ENCODE measurements around the gene C19orf47. TPM values are rescaled to one million over a fixed set of nuclear protein-coding genes. Genes with fewer than 3 reads are reported as not detected.

Gene C19orf47
- total RNA-seq, 1 experiment from 2014 or later = 4.9 TPM

DNA sequence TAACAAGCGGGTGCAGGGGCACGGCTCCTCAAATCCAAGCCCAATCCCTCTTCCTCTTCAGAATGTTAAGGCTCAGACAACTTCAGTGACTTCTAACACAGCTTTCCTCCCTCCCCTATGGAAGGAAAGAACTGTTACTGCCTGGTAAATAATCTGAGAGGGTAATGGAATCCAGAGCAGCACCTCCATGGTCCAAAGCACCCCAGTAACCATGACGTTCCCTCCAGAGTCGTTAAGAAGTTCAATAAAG is 64.0 kb downstream of the C19orf47 start:
- no peak for DNase-seq (ENCODE audit: extremely low read depth, low read depth)

DNA sequence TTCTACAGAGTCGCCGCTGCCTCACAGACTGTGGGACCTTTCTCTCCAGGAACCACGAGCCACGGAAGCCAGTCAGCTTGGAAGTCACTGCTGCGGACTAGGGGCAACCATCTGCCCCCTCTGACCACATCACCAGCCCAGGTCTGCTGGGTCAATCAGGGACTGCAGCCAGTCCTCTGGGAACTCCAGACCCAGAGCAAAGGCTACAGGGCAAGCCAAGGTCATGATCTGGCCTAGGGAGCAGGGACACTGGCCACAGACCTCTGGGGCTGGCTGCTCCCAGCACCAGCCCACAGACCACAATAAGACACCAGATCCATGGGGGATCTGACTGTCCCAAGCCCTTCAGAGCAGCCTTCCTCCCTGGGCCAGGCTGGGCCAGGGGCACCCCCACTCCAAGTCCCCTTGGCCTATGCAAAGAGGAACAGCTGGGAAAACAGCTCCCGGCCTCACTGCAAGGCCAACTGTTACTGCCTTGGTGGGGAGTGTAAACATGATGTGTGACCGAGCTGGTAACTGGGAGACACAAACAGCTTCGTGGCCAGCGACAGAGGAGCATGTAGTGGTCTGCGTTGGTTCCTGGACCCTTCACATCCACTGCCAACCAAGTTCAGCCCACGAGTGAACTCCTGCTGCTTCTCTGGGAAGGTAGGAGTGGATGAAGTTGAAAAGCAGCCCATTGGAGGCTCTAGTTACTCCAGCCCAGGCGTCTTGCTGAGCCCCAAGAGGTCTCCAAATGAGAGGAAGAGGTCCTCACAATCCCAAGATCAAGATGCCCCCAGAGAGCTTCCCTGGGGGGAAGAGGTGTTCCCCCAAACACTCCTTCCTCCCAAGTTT is 64.6 kb downstream of the C19orf47 start:
- no peak for DNase-seq (ENCODE audit: extremely low read depth, low read depth)

DNA sequence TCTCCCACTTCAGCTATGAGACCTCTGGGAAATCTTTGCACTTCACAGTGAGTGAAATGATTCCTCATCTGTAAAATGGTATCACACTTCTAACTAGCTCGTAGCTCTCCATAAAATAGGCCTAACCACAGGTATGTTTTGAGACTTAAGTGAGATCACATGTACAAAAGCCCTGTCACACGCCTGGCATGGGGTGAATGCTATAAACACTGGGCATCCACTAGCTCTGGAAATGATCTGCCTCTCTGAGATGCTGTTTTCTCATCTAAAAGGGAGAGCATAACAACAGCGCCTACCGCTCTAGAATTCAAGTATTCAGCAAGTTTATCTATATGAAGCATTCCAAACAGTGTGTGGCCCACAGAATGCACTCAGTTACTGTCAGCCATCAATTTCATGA is 65.3 kb downstream of the C19orf47 start:
- no peak for DNase-seq (ENCODE audit: extremely low read depth, low read depth)

GRCh38 chr19:40282209-40282580 is 66.0 kb downstream of the C19orf47 start:
- no peak for DNase-seq (ENCODE audit: extremely low read depth, low read depth)

GRCh38 chr19:40281381-40282208 is 66.6 kb downstream of the C19orf47 start:
- DNase-seq (ENCODE audit: extremely low read depth, low read depth) = no peak

DNA sequence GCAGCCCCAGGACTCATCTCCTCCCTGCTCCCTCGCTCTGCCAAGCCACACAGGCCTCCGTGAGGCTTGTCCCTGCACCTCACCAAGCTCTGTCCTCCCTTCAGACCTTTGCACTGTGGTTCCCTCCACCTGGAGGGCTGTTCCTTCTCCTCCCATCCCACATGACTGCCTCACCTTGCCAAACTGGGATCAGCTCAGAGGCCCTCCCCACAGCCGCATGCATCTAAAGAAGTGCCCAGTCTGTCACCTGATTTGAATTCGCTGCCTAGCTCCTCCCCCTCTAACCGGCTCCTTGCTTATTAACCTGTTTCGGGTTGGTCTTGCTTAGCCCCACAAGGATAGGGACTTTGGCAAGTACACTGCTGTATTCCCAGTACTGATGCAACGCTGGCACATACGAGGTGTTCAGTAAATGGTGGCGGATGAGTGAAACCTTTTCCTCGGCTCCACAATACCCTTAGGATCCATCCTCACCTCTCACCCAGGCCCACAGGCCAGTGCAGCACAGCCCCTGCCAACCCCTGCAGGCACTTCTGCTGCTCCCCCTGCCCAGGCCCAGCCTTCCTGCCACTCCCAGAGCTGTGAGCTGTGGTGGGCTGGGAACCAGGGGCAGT is 67.5 kb downstream of the C19orf47 start:
- no peak for DNase-seq (ENCODE audit: extremely low read depth, low read depth)

DNA sequence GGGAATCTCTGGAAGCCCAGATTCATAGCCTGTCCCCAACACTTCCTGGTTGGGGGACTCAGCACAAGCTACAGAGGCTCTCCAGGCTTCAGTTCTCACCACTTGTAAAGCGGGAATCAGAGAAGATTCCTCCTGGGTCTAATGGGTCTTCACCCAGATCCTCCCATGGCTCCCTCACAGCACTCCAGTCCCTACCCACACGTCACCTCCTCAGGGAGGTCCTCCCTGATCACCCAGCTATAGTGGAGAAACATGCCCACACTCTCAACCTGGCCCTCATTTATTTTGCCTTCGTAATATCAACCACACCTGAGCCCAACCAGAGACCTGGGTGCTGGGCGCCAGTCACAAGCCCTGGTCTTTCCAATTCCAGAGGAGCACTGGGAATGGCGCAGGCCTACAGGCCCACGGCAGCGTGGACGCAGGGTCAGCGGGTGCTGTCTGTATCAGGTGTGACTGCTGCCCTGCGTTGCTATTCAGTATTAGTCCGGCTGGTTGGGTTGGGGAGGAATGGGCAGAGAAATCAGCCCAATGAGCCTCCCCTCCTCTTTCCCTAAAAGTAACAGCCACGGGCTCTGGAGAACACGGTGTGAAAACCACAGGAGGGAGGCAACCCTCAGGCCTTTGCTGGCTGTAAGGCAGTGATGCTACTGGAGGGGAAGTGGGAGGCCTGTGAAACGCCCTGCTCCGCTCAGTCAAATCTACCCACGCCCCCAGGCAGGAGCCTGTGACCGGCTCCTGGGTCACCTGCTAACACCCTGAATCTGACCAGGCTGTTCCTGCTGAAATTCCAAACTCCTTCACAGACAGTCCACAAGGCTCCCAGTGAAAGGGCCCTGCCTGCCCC is 68.2 kb downstream of the C19orf47 start:
- no peak for DNase-seq (ENCODE audit: extremely low read depth, low read depth)

DNA sequence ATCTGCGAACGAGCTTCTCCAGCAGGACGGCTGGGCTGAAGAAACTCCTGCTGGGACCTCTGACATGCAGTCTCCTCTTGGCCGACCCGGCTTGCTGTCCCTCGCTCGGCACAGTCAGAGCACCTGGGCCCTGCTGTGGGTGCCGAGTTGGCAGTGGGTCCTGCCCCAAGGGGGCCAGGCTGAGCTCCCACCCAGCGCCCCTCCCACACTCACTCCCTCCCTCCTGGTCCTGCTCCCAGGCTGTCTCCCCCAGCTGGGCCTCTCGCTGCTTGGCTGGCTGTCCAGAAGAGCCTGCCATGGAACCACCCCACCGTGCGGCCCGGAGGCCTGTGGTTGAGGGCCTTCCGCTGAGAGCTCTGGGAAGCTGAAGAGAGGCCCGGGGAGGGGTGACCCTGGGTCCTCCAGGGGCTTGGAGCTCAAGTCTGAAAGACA is 69.1 kb downstream of the C19orf47 start:
- no peak for DNase-seq (ENCODE audit: extremely low read depth, low read depth)

GRCh38 chr19:40278361-40279035 is 69.7 kb downstream of the C19orf47 start:
- DNase-seq (ENCODE audit: extremely low read depth, low read depth) = no peak

- no peak for DNase-seq (ENCODE audit: extremely low read depth, low read depth)
These were observed 70.7 kb downstream of the C19orf47 start for GRCh38 chr19:40277356-40278059.

- DNase-seq (ENCODE audit: extremely low read depth, low read depth) = no peak
These were observed 73.3 kb downstream of the C19orf47 start for GRCh38 chr19:40274585-40275544.

GRCh38 chr19:40273469-40274360 is 74.5 kb downstream of the C19orf47 start:
- no peak for DNase-seq (ENCODE audit: extremely low read depth, low read depth)

DNA sequence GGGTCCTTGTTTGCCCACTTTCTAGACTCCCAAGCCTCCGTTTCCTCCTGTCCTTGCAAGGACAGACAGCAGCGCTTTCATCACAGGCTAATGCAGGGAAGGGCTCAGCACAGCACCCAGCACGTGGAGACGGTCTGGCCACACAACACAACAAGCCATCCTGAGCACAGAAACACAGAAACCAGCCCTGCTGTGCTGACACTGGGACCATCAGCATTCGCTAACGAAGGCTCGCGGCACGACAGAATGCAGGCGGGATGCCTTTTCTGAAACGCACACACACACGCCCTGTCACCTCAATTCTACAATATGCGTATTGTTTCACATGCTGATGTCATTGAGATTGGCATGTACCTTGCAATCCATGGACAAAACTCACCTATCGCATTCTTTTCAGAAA is 75.9 kb downstream of the C19orf47 start:
- no peak for DNase-seq (ENCODE audit: extremely low read depth, low read depth)

GRCh38 chr19:40271706-40272105 is 76.5 kb downstream of the C19orf47 start:
- no peak for DNase-seq (ENCODE audit: extremely low read depth, low read depth)

DNA sequence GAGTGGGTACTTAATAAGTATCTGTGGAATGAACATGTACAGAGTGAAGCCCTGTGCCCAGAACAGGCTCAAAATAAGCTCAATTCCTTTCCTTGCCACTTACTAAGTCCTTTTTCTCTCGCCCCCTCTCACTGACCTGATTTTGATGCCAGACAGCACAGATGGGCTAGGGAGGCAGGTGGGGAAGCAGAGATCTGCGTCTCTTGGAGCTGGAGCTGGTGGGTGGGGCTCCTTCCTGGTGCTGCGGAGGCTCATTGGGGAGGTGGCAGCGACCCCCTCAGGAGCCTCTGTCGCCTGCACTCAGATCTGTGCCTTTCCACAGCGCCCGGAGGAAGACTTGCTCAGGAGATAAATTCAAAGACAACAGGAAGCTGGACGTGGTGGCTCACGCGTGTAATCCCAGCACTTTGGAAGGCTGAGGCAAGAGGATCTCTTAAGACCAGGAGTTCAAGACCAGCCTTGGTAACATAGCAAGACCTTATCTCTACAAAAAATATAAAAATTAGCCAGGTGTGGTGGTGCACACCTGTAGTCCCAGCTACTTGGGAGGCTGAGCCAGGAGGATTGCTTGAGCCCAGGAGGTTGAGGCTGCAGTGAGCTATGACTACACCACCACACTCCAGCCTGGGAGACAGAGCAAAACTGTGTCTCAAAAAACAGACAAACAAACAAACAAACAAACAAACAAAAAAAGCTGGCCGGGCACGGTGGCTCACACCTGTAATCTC is 77.7 kb downstream of the C19orf47 start:
- no peak for DNase-seq (ENCODE audit: extremely low read depth, low read depth)

All from NCI-H460 (cell line).